GM19240 (cell line): ENCODE measurements around the gene PDE1A.

ENCODE experiments used
- DNase-seq: peaks from one replicate; pipeline ENCODE4 v3.0.0; 2011; ENCODE audit warnings: low spot score; ENCODE audit not compliant: insufficient read length

Gene PDE1A

DNA sequence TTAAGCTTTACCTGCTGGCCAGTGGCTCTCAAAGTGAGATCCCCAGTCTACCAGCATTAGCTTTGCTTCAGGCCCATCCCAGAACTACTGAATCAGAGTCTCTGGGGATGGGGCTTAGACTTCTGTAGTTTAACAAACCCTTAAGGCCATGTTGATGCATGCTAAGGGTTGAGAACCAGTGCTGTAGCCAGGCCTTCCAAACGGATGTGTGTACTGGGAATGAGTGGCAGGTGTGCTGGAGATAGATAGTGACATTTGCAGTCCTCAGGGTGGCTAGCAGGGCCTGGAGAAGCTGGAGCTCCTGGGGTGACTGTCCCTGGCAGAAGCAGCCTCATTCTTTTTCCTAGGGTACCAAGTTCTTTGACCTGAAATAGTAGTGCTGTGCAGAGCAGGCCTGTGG is 292.6 kb downstream of the PDE1A start:
- no peak for DNase-seq

DNA sequence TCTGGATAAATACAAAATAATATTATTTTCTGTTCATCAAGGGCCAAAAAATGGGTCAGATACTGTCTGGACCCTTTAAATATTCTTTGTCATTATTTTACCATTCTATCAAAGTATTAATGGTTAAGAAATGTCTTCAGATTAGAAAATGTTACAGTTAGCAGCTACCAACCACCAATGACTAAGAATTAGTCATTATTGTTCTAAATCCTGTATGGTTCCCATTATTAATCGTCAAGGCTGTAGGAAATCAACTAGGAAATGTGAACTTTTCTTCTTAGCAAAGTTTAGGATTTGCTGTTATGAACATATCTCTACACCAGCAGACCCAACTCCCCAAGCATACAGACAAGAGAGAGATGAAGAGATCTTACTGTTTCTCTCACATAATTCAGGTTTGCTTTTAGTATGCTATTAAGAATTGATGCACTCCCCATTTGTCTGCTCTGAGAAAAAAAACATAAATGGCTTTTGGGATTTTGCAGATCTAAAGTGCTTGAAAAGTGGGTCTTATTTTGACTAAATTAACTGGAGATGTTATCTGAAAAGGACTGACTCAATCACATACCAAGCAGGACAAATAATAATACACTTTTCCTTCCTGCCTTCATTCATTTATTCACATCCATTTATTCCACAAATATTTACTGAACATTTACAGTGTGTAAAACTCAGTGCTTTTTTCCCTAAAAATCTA is 293.5 kb downstream of the PDE1A start:
- no peak for DNase-seq

DNA sequence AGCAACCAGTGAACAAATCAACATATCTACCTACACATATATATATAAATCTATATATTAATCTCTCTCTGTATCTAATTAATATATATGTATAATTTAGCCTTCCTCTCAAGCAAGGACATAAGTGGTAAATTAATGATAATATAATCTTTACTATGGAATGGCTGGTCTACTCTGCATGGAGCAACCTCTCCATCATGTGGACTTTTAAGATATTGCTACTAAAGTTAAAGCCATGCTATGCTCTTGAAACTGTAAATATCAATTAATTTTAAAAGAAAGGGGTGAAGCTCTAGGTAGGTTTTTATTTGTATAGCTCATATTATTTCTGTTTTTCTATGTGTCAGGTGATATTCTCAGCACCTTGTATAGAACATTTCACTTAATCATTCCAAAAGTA is 294.2 kb downstream of the PDE1A start:
- DNase-seq = no peak

DNA sequence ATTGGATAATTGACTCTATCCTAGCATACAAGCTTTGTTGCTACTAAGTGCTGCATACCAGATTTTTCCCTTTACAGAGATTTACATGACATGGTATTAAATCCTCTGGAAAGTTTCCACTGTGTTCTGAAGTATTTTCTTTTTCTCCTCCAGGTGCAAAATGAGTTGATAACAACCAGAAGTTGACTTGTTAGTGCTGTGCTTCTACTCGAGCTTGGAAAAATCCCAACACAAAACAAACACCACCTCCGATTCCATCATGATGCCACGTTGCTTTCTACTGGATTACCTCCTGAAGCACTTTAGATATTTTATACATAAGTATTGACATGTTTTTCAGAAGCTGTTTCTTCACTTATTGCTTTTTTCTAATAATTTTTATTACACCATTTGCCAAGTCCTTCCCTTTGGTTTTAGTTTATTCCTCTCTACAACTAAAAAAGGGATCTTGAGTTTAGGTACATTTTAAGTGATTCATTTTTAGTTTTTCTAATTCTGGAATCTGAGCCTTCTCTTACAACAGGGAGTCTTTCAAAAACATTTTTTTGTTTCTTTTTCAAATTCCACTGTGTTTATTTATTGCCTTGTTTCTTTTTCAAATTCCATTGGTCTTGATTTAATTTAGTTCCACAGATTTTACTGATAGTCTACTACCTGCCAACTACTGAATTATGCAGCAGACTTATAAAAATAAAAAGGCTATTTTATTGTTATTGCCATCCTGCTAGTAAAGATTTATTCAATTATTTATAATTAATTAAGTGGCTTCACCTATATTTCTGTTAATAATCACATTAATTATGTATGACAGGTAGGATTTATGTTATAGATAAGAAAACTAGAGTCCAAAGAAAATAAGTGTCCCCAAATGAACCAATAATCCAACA is 297.8 kb downstream of the PDE1A start:
- DNase-seq = no peak

DNA sequence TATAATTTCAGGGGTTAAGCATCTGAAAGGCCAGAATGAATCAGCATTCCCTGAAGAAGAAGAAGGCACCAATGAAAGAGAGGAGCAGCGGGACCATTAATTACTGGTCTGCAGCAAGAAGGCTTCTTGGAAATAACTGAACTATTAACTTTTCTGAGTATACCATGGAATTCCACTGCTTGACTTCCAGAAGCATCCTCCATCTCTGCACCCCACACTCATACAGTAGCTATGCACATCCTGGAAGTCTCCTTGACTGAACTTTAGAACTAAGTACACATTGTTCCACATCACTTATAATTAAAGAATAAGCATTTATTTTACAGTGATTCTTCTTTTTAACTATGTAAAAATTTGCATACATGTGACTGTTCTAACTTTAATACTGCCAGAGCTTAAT is 309.6 kb downstream of the PDE1A start:
- DNase-seq = no peak

DNA sequence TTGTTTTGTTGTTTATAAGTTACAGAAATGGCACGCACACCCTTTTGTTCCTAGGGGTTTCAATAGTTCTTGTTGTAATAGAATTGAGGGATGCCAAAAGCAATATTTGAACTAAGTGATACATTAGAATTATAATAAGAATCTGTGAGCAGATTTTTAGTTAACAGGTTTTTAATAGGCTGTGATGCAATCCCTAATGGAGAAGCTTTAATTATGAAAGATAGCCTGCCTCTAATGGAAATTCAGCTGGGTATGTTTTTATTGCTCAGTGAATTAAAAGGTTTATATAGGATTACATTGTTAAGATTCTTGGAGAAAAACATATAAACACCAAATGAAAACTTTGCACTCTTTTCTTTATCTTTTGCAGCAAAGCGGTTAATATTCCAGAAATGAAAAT is 310.1 kb downstream of the PDE1A start:
- no peak for DNase-seq

DNA sequence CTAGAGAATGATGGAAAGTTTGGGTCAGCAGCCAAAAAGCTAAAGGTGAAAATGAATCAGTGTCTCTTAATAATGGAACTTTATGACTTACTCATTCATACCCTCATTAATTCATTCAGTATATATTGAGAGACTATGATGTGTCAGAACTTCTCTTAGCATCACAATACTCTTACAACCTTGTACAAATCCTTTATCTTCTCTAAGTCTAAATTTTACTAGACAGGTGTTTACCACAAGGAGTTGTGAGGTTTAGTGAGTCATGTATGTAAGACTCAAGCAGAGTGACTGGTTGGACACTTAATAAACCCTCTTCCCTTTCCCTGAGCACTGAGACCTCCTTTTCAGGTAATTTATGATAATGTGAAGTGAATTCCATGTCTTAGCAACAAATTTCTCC is 311.6 kb downstream of the PDE1A start:
- DNase-seq = no peak

DNA sequence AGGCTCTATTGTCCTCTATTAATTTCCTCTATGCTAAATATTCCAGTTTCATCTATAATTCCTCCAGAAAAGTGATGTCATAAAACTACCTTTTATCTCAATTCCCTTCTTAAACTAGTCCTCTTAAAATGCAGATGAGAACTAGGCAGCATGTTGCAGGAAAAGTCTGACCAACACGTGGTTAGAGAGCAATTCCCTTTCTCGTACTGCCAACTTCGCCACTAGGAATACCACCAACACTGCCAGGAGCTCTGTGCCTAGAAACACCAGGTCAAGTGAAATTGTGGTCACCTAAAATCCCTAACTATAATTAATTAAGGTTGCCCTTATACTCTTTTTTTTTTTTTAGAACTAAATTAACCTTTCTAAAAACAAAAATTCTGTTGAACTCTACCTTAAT is 313.5 kb downstream of the PDE1A start:
- DNase-seq = no peak

DNA sequence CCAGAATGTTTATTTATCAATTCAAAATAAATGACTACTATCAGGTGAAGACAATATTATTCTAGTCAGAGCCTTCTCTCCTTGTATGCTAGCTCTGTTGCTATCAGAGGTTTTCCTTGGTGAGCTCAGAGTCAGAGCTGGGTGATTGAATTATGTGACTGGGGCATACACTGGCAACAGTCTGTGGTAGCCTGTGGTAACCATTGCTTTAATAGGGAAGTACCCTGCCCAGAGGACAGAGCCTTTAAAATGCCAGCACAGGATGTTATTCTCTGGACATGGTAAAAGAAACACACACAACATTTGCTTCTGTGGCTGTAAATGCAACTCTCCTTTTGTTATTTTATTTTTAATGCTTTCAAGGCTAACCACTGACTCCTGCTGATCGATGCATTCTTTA is 316.5 kb downstream of the PDE1A start:
- DNase-seq = no peak

DNA sequence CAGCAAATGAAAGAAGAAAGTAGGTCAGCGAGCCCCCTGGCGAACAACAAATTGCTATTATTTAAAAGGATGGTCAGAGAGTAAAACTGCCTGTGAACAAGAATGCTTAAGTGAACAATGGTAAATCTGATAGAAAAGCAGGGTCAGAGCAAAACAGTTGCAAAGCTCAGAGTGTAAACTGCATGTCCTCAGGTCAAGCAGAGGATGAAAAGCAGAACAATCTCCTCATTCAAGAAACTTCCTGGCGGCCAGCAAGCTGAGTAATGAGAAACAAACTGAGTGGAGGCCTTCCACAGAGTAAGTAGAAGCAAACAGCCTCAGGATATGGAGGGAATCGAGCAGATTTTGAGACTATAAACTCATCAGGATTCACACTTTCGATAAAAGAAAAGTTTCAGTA is 323.3 kb downstream of the PDE1A start:
- no peak for DNase-seq

DNA sequence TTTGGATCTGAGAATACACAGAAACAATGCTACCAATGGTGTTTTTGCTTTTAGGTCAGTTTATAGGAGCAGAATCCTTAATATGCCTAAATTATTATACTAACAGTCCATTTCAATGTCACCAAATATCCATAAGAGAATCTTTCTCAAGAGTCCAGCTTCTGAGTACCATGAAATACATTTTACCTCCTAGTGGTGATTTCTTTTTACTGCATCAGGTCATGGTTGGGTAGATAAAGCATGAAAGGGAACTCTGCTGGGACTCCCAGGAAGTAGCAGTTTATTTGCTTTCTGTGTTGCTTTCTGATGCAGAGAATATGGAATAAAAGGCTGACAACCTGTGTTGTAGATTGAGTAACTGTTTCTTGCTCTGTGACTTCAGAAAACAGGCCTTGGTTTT is 325.6 kb downstream of the PDE1A start:
- no peak for DNase-seq

DNA sequence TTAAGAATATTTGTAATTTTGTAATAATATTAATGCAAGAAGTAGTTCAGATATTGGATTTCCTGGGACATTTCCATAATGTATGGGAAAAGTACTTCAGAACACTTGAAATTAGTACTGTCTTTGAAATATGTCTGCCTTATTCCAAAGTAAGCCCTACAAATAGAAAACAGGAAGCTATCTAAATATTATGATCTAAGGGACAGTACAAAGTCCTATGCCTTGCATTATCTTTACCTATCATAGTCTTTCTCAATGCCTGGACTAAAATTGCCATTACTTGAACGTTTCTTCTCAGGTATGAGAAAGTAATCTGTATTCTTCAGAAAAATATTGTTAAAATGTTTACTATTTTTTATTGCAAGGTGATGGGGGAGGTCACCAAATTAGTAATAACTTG is 328.2 kb downstream of the PDE1A start:
- DNase-seq = no peak

DNA sequence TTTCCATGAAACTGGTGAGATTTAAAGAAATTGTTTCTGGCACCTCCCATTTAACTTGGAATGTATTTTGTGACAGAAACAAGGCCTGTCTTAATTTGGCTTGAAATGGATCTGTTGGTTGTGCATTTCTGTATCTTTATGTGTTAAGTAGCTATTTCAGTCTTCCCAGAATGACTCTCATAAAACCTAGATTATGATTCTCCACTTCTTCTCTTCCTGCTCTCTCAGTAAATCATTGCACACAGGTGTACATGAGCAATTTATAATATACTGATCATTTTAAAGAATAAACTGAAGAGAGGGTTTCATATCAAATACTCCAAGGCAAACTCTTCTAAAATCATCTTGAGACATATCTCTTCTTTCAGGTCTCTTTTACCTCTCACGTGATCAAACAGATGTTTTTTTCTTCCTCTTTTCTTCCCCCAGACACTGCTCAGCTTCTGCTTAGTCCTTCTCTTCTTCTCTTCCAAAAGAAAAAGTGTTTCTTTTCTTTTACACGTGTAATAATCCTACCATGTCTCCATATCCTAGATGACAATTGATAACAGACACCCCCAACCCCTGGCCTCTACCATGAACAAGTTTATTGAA is 329.2 kb downstream of the PDE1A start:
- no peak for DNase-seq

DNA sequence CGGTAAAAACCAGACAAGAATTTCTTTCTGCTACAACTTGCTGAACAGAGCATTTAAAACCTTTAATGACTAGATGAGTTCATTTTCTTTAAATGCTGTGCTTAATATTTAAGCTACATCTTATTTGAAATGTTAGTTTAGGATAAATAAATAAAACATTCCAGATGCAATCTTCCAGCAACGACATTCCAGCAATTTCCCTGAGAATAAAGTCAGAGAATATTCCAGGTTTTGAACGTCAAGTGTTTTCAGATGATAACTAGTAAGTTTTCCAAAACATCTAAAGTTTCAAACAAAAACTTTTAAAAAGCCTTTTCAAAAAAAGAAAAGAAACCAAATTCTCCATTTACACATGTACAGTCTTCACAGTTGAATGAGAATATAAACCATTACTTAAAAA is 336.4 kb downstream of the PDE1A start:
- no peak for DNase-seq
